IPS DF 6.9 (cell line): ENCODE results near the gene GRK1.

Experiments used
- DNase-seq: peaks from one replicate; pipeline ENCODE4 v3.0.0-alpha.2; 2013; ENCODE audit warnings: low read depth, low spot score
- H3K27ac ChIP-seq: one replicate; pipeline ENCODE4 v1.5.1; 2013; ENCODE audit warnings: low read length, control low read depth
- H3K27me3 ChIP-seq: 2 replicates; pipeline ENCODE4 v1.6.1; 2013; ENCODE audit warnings: mild to moderate bottlenecking, low read length; ENCODE audit not compliant: control insufficient read depth, insufficient read depth
- H3K36me3 ChIP-seq: 2 replicates; pipeline ENCODE4 v1.6.1; 2013; ENCODE audit warnings: low read length; ENCODE audit not compliant: control insufficient read depth, insufficient read depth
- H3K4me1 ChIP-seq: 2 replicates; pipeline ENCODE4 v1.6.1; 2013; ENCODE audit warnings: low read length; ENCODE audit not compliant: control insufficient read depth, insufficient read depth
- H3K4me3 ChIP-seq: 2 replicates; pipeline ENCODE4 v1.5.1; 2013; ENCODE audit warnings: mild to moderate bottlenecking, low read length
- H3K9me3 ChIP-seq: 2 replicates; pipeline ENCODE4 v1.6.1; 2013; ENCODE audit warnings: low read length, inconsistent platforms; ENCODE audit not compliant: control insufficient read depth, insufficient read depth
- WGBS: extraction: QIAGEN DNeasy Blood & Tissue Kit; methylation state at CpG from one replicate; pipeline ENCODE4 v1.1.7; 2013; ENCODE audit warnings: mixed read lengths, missing lambda C conversion rate; ENCODE audit not compliant: insufficient read length, insufficient coverage; 5-methylcytosine and 5-hydroxymethylcytosine counted together

GRK1 gene

GRCh38 chr13:113649212-113649611, 17.8 kb upstream of the GRK1 start:
- Histone ChIP-seq H3K27ac (no peak overlapping the region), H3K4me1 (no peaks in the 10 kb centered on the region)
- no CpG with 5 or more reads among the region's 17 CpGs for WGBS

GRCh38 chr13:113650275-113650674, 16.7 kb upstream of the GRK1 start:
- no CpG with 5 or more reads among the region's 15 CpGs for WGBS
- Histone ChIP-seq H3K36me3 (no peaks in the 10 kb centered on the region), H3K27me3 (no peaks in the 10 kb centered on the region), H3K27ac (no peak overlapping the region), H3K4me1 (no peaks in the 10 kb centered on the region), H3K9me3 (no peaks in the 10 kb centered on the region), H3K4me3 (no peak overlapping the region)
- DNase-seq: no peak

More at GRCh38 chr13:113649212-113649611, 17.8 kb upstream of the GRK1 start:
- no peak for DNase-seq
- H3K27me3 ChIP-seq: no peaks in the 10 kb centered on the region
- H3K36me3 ChIP-seq: no peaks in the 10 kb centered on the region
- no peaks in the 10 kb centered on the region for H3K9me3 ChIP-seq
- no peak overlapping the region for H3K4me3 ChIP-seq

- Histone ChIP-seq H3K9me3 (no peaks in the 10 kb centered on the region), H3K4me3 (no peak overlapping the region), H3K27me3 (no peaks in the 10 kb centered on the region), H3K4me1 (no peaks in the 10 kb centered on the region), H3K36me3 (no peaks in the 10 kb centered on the region), H3K27ac (no peak overlapping the region)
- no CpG with 5 or more reads among the region's 16 CpGs for WGBS
- DNase-seq: no peak
Measured at GRCh38 chr13:113650731-113651148, 16.3 kb upstream of the GRK1 start.

GRCh38 chr13:113651511-113652403, 15.3 kb upstream of the GRK1 start:
- H3K36me3 ChIP-seq: no peaks in the 10 kb centered on the region

GRCh38 chr13:113652404-113653263, 14.4 kb upstream of the GRK1 start:
- Histone ChIP-seq H3K4me3 (no peak overlapping the region), H3K4me1 (no peaks in the 10 kb centered on the region; the same call in 1 of the 2 replicates), H3K27me3 (no peaks in the 10 kb centered on the region), H3K9me3 (no peaks in the 10 kb centered on the region), H3K27ac (no peak overlapping the region), H3K36me3 (no peaks in the 10 kb centered on the region)
- no CpG with 5 or more reads among the region's 24 CpGs for WGBS
- no peak for DNase-seq

More at GRCh38 chr13:113651511-113652403, 15.3 kb upstream of the GRK1 start:
- no peak for DNase-seq
- no peak overlapping the region for H3K4me3 ChIP-seq
- H3K4me1 ChIP-seq: no peaks in the 10 kb centered on the region
- H3K27me3 ChIP-seq: no peaks in the 10 kb centered on the region
- no peak overlapping the region for H3K27ac ChIP-seq
- no peaks in the 10 kb centered on the region for H3K9me3 ChIP-seq
- no CpG with 5 or more reads among the region's 37 CpGs for WGBS

GRCh38 chr13:113653264-113654174, 13.5 kb upstream of the GRK1 start:
- WGBS: no CpG with 5 or more reads among the region's 24 CpGs
- no peak for DNase-seq
- H3K27ac ChIP-seq: no peak overlapping the region
- H3K27me3 ChIP-seq: no peaks in the 10 kb centered on the region
- no peaks in the 10 kb centered on the region for H3K36me3 ChIP-seq
- no peaks in the 10 kb centered on the region; the same call in 1 of the 2 replicates for H3K4me1 ChIP-seq
- no peaks in the 10 kb centered on the region for H3K9me3 ChIP-seq
- H3K4me3 ChIP-seq: no peak overlapping the region

- H3K27ac ChIP-seq: no peak overlapping the region
- DNase-seq: no peak
- H3K4me1 ChIP-seq: no peaks in the 10 kb centered on the region; the same call in 1 of the 2 replicates
- H3K27me3 ChIP-seq: no peaks in the 10 kb centered on the region
- no CpG with 5 or more reads among the region's 9 CpGs for WGBS
- H3K4me3 ChIP-seq: no peak overlapping the region
- no peaks in the 10 kb centered on the region for H3K9me3 ChIP-seq
- H3K36me3 ChIP-seq: no peaks in the 10 kb centered on the region
Measured at GRCh38 chr13:113654175-113654560, 12.9 kb upstream of the GRK1 start.

GRCh38 chr13:113654591-113655345, 12.3 kb upstream of the GRK1 start:
- no CpG with 5 or more reads among the region's 39 CpGs for WGBS
- no peak for DNase-seq

GRCh38 chr13:113655346-113656002, 11.5 kb upstream of the GRK1 start:
- no peak overlapping the region for H3K27ac ChIP-seq
- no peaks in the 10 kb centered on the region; the same call in 1 of the 2 replicates for H3K4me1 ChIP-seq
- DNase-seq: no peak
- no peak overlapping the region for H3K4me3 ChIP-seq
- no CpG with 5 or more reads among the region's 15 CpGs for WGBS
- no peaks in the 10 kb centered on the region for H3K27me3 ChIP-seq
- H3K36me3 ChIP-seq: no peaks in the 10 kb centered on the region
- no peaks in the 10 kb centered on the region for H3K9me3 ChIP-seq

More at GRCh38 chr13:113654591-113655345, 12.3 kb upstream of the GRK1 start:
- Histone ChIP-seq H3K27ac (no peak overlapping the region), H3K36me3 (no peaks in the 10 kb centered on the region), H3K27me3 (no peaks in the 10 kb centered on the region), H3K4me1 (no peaks in the 10 kb centered on the region; the same call in 1 of the 2 replicates), H3K4me3 (no peak overlapping the region), H3K9me3 (no peaks in the 10 kb centered on the region)
